ENCODE results near the gene CREBBP. TPM values are rescaled to one million over a fixed set of nuclear protein-coding genes. Genes with fewer than 3 reads are reported as not detected.

Gene CREBBP
- total RNA-seq, 2 experiments from 2014 or later, result 36.0 to 72.3 TPM

DNA sequence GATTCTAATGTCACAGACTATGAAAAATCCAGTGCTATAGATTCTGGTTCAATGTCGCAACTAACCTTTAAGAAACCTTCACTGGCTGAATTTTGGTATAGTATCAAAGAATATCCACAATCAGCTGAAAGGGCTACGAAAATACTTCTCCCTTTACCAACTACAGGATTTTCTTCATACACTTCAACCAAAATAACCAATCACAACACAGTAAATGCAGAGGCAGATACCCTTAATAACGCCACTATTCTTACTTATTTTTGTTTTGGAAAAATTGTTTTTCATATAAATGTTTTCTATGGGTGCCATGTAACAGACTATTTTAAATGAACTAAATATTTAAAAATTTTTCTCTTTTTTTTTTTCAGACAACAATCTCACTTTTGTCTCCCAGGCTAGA, 114.3 kb downstream of the CREBBP start:
- Histone ChIP-seq H3K27ac (ENCODE audit: low read depth, low read length, poor library complexity, severe bottlenecking) (no peak overlapping the region), H3K4me1 (ENCODE audit: insufficient read depth, low read length, poor library complexity, severe bottlenecking) (peaks cover 16% of the 10 kb centered on the region), H3K79me2 (ENCODE audit: insufficient read depth, low read depth, low read length) (no peaks in the 10 kb centered on the region), H3K9me3 (ENCODE audit: low read length) (no peaks in the 10 kb centered on the region), H4K20me1 (ENCODE audit: insufficient read depth, low read length) (no peaks in the 10 kb centered on the region), H3K4me3 (ENCODE audit: low read depth, low read length, poor library complexity, severe bottlenecking) (no peak overlapping the region), H3K36me3 (ENCODE audit: insufficient read depth, low read length) (peaks cover 84% of the 10 kb centered on the region), H2AFZ (ENCODE audit: low read length) (no peak overlapping the region), H3K4me2 (ENCODE audit: low read length) (no peak overlapping the region), H3K9me2 (ENCODE audit: insufficient read depth, low read length) (no peaks in the 10 kb centered on the region)
- no TSS peak for BruUV-seq (replicated peaks)
- DNase-seq (ENCODE audit: low spot score), result no peak
- POLR2A ChIA-PET, result no interaction called here
- no peak for TF ChIP-seq EZH2phosphoT487 (IDR thresholded peaks at IDR 0.05; ENCODE audit: borderline replicate concordance, low read depth, low read length)
- TF ChIP-seq, protein P1, sequence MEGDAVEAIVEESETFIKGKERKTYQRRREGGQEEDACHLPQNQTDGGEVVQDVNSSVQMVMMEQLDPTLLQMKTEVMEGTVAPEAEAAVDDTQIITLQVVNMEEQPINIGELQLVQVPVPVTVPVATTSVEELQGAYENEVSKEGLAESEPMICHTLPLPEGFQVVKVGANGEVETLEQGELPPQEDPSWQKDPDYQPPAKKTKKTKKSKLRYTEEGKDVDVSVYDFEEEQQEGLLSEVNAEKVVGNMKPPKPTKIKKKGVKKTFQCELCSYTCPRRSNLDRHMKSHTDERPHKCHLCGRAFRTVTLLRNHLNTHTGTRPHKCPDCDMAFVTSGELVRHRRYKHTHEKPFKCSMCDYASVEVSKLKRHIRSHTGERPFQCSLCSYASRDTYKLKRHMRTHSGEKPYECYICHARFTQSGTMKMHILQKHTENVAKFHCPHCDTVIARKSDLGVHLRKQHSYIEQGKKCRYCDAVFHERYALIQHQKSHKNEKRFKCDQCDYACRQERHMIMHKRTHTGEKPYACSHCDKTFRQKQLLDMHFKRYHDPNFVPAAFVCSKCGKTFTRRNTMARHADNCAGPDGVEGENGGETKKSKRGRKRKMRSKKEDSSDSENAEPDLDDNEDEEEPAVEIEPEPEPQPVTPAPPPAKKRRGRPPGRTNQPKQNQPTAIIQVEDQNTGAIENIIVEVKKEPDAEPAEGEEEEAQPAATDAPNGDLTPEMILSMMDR (conservative IDR thresholded peaks at IDR 0.05; ENCODE audit: low read length), result no peak
- CTCF ChIA-PET (ENCODE audit: unreplicated experiment), result no interaction called here
- intact Hi-C loops (cut with micrococcal nuclease; ENCODE audit: unreplicated experiment), result no loop called here

GRCh38 chr16:3764409-3764808, 116.1 kb downstream of the CREBBP start:
- CTCF ChIA-PET (ENCODE audit: unreplicated experiment), result no interaction called here
- intact Hi-C loops (cut with micrococcal nuclease; ENCODE audit: unreplicated experiment), result no loop called here
- TF ChIP-seq, protein P1 (conservative IDR thresholded peaks at IDR 0.05; ENCODE audit: low read length), result no peak
- peaks cover 74% of the 10 kb centered on the region for H3K36me3 ChIP-seq (ENCODE audit: insufficient read depth, low read length)
- H2AFZ ChIP-seq (ENCODE audit: low read length), result no peak overlapping the region
- no TSS peak for BruUV-seq (replicated peaks)
- no peak for DNase-seq (ENCODE audit: low spot score)
- H4K20me1 ChIP-seq (ENCODE audit: insufficient read depth, low read length), result no peaks in the 10 kb centered on the region
- H3K4me2 ChIP-seq (ENCODE audit: low read length), result no peak overlapping the region
- POLR2A ChIA-PET, result no interaction called here
- H3K9me2 ChIP-seq (ENCODE audit: insufficient read depth, low read length), result no peaks in the 10 kb centered on the region
- no peaks in the 10 kb centered on the region for H3K79me2 ChIP-seq (ENCODE audit: insufficient read depth, low read depth, low read length)
- peaks cover 16% of the 10 kb centered on the region for H3K4me1 ChIP-seq (ENCODE audit: insufficient read depth, low read length, poor library complexity, severe bottlenecking)
- no peak overlapping the region for H3K4me3 ChIP-seq (ENCODE audit: low read depth, low read length, poor library complexity, severe bottlenecking)
- no peaks in the 10 kb centered on the region for H3K9me3 ChIP-seq (ENCODE audit: low read length)
- H3K27ac ChIP-seq (ENCODE audit: low read depth, low read length, poor library complexity, severe bottlenecking), result no peak overlapping the region

DNA sequence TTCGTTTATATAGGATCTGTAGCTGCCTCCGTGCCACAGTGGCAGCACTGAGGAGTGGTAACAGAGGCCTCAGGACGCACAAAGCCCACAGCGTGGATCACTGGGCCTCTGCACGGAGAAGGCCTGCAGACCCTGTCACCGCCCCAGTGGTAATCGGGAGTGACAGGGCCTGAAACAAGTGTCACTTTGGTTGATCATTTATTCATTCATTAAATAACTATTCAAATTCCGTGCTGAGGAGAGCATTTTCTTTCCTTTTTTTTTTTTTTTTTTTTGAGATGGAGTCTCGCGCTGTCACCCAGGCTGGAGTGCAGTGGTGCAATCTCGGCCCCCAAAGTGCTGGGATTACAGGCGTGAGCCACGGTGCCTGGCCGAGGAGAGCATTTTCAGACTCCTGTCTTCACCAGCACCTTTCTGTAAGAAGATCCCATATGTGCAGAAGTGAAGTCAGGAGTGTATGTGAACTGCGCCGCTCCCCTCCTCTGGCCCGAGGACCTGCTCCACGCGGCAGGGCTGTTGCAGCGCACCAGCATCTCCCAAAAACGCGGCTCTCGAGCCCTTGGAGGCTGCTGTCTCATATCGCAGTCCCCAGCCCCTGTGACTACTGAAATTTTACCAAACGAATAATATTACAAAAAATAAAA, 118.3 kb downstream of the CREBBP start:
- Histone ChIP-seq H3K9me3 (ENCODE audit: low read length) (no peaks in the 10 kb centered on the region), H2AFZ (ENCODE audit: low read length) (no peak overlapping the region), H3K4me3 (ENCODE audit: low read depth, low read length, poor library complexity, severe bottlenecking) (no peak overlapping the region), H4K20me1 (ENCODE audit: insufficient read depth, low read length) (no peaks in the 10 kb centered on the region), H3K36me3 (ENCODE audit: insufficient read depth, low read length) (peaks cover 73% of the 10 kb centered on the region), H3K27ac (ENCODE audit: low read depth, low read length, poor library complexity, severe bottlenecking) (no peak overlapping the region), H3K4me1 (ENCODE audit: insufficient read depth, low read length, poor library complexity, severe bottlenecking) (peaks cover 4% of the 10 kb centered on the region), H3K9me2 (ENCODE audit: insufficient read depth, low read length) (no peaks in the 10 kb centered on the region), H3K79me2 (ENCODE audit: insufficient read depth, low read depth, low read length) (no peaks in the 10 kb centered on the region), H3K4me2 (ENCODE audit: low read length) (no peak overlapping the region)
- ChIA-PET CTCF (ENCODE audit: unreplicated experiment) (no interaction called here), POLR2A (no interaction called here)
- no peak for TF ChIP-seq EZH2phosphoT487 (IDR thresholded peaks at IDR 0.05; ENCODE audit: borderline replicate concordance, low read depth, low read length)
- TF ChIP-seq, protein P1 (conservative IDR thresholded peaks at IDR 0.05; ENCODE audit: low read length), result no peak
- DNase-seq (ENCODE audit: low spot score), result no peak
- BruUV-seq (replicated peaks), result no TSS peak
- intact Hi-C loops (cut with micrococcal nuclease; ENCODE audit: unreplicated experiment), result no loop called here

All from OCI-LY7 (cell line).